ENCODE results near the gene KCNAB1. TPM values are rescaled to one million over a fixed set of nuclear protein-coding genes. Genes with fewer than 3 reads are reported as not detected.

KCNAB1 gene
- total and polyA plus RNA-seq, 2 donors (not counting 3 experiments of a cell fraction or from before 2014, with no cell fraction given), result 0.21 TPM; not detected in 1

DNA sequence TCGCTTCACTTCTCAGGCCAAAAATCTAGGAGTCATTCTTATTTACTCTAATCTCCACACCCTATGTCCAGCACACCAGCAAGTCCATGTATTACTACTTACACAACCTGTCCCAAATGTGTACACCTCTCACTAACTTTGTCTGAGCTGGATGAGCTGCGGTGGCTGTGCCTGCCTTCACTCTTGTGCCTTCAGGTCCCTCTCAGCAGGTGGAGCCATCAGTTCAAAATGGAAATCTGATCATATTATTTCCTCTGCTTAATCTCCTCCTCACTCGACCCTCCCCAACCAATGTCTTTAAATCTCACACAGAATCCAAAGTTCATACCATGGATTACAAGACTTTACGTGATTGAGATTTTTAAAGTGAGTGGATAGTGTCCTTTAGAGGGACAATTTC lies 351.8 kb downstream of the KCNAB1 start:
- TF ChIP-seq GATA2 (IDR thresholded peaks at IDR 0.05; ENCODE audit: insufficient read depth, insufficient read length, low read depth, low read length) (no peak), MAX (IDR thresholded peaks at IDR 0.05; ENCODE audit: insufficient read depth, insufficient read length) (no peak), FOS (IDR thresholded peaks at IDR 0.05; ENCODE audit: borderline replicate concordance, insufficient read depth, low read length) (no peak), POLR2AphosphoS5 (IDR thresholded peaks at IDR 0.05; ENCODE audit: insufficient read depth, low read depth, low read length) (no peak), JUN (IDR thresholded peaks at IDR 0.05; ENCODE audit: borderline replicate concordance, insufficient read depth, insufficient read length, low read depth) (no peak), MYC (IDR thresholded peaks at IDR 0.05; ENCODE audit: low read depth, low read length) (no peak), CTCF (IDR thresholded peaks at IDR 0.05; ENCODE audit: extremely low read depth in 1 of 2, insufficient read depth in 1 of 2, low read depth in 1 of 2, low read length in 2 of 2) (no peak), POLR2A (IDR thresholded peaks at IDR 0.05; ENCODE audit: low read depth, low read length) (no peak)
- no peak overlapping the region for H3K27ac ChIP-seq (ENCODE audit: insufficient read depth, low read depth, low read length)
- no peaks in the 10 kb centered on the region for H3K9me1 ChIP-seq (replicated peaks; ENCODE audit: control insufficient read depth, extremely low read depth, insufficient read depth, low read length)
- dilution Hi-C loops (cut with MboI; ENCODE audit: extremely low pct_ligation_motif_present, low sequenced_read_pairs) (no loop called here), intact Hi-C loops (cut with micrococcal nuclease) (no loop called here)
- POLR2A ChIA-PET, result no interaction called here
- DNase-seq (ENCODE audit: low read depth, low spot score), result no peak
- no peak overlapping the region for H2AFZ ChIP-seq (ENCODE audit: low read depth, low read length)
- H3K9ac ChIP-seq (replicated peaks; ENCODE audit: extremely low read depth, insufficient read depth, low read length), result no peak overlapping the region
- CTCF ChIA-PET, result interaction anchor here (1.3 to 4.6 kb wide), 4 partner anchors 21 to 322 kb away, joined by 4 to 45 read pairs (median 6); no protein-coding TSS in a partner anchor
- no peak for FAIRE-seq
- H3K4me1 ChIP-seq (ENCODE audit: control insufficient read depth, extremely low read depth, insufficient read depth, low read length), result no peaks in the 10 kb centered on the region
- BruUV-seq (replicated peaks), result no TSS peak
- H3K4me3 ChIP-seq (replicated peaks in 1 of 3; ENCODE audit: insufficient read depth in 1 of 3, low read depth in 1 of 3, low read length in 3 of 3), result no peak overlapping the region
- H4K20me1 ChIP-seq (replicated peaks; ENCODE audit: control insufficient read depth, extremely low read depth, insufficient read depth, low read length), result no peaks in the 10 kb centered on the region
- no peaks in the 10 kb centered on the region for H3K79me2 ChIP-seq (ENCODE audit: control insufficient read depth, insufficient read depth, low read length)
- no peaks in the 10 kb centered on the region for H3K36me3 ChIP-seq (ENCODE audit: control insufficient read depth in 2 of 2, extremely low read depth in 1 of 2, insufficient read depth in 2 of 2, low read length in 2 of 2)
- no peaks in the 10 kb centered on the region for H3K27me3 ChIP-seq (ENCODE audit: control insufficient read depth in 2 of 2, insufficient read depth in 2 of 2, low read length in 2 of 2)
- H3K9me3 ChIP-seq (replicated peaks; ENCODE audit: control insufficient read depth, insufficient read depth, low read length), result no peaks in the 10 kb centered on the region
- no peak overlapping the region for H3K4me2 ChIP-seq (ENCODE audit: insufficient read depth, low read length)

Measured in endothelial cell of umbilical vein (primary cell).